H1 (cell line): ENCODE measurements around the gene SPOCK2. TPM values are rescaled to one million over a fixed set of nuclear protein-coding genes. Genes with fewer than 3 reads are reported as not detected.

Experiments
- ASH2L ChIP-seq: fragments of 200-600, 300-600 bp; sonication (generic); IDR thresholded peaks from one replicate; pipeline ENCODE4 v1.7.1; 2017; ENCODE audit warnings: low read length
- CHD1 ChIP-seq: IDR thresholded peaks from 2 replicates; pipeline ENCODE4 v1.6.1; 2012; ENCODE audit warnings: low read depth, low read length, improper control_type of control experiment
- JUND ChIP-seq: IDR thresholded peaks from 2 replicates; pipeline ENCODE4 v1.6.1; 2011; ENCODE audit warnings: mild to moderate bottlenecking, improper control_type of control experiment, low read length
- POLR2A ChIP-seq, 2 experiments: IDR thresholded peaks; 1 replicate in 1 of 2; 2 replicates in 1 of 2; pipeline ENCODE4 v1.6.1; 2011; ENCODE audit warnings: low read depth in 2 of 2, low read length in 2 of 2, mild to moderate bottlenecking in 2 of 2; ENCODE audit errors: control extremely low read depth in 1 of 2
- RBBP5 ChIP-seq: IDR thresholded peaks from 2 replicates; pipeline ENCODE4 v1.7.1; 2012; ENCODE audit warnings: low read depth, mild to moderate bottlenecking, inconsistent platforms, low read length, moderate library complexity, borderline replicate concordance
- SP4 ChIP-seq: IDR thresholded peaks from 2 replicates; pipeline ENCODE4 v1.6.1; 2012; ENCODE audit warnings: low read length, inconsistent platforms
- SUZ12 ChIP-seq: fragments of 200-600 bp; sonication (generic); IDR thresholded peaks from 2 replicates; pipeline ENCODE4 v1.6.1; 2012; ENCODE audit warnings: mild to moderate bottlenecking, inconsistent platforms, low read length, moderate library complexity, mixed read lengths
- TBP ChIP-seq: IDR thresholded peaks from 2 replicates; pipeline ENCODE4 v1.6.1; 2011; ENCODE audit warnings: low read depth, low read length, improper control_type of control experiment
- polyA plus RNA-seq, 7 experiments: library from polyadenylated mRNA; depleted of rRNA in 3 of 7; stranded (reverse) in 5 of 7; unstranded in 2 of 7; fragments of >200 nt in 5 of 7; fragments of 200-250 nt in 2 of 7; gene quantifications; 1 replicate in 5 of 7; 2 replicates in 1 of 7; 4 replicates in 1 of 7; pipeline versions ENCODE4 v1.2.1 to v1.2.3, GENCODE V29; 2011 to 2013; ENCODE audit warnings: missing spikeins in 2 of 7, mixed read lengths in 2 of 7
- total RNA-seq: library from RNA; stranded (reverse); fragmentation: NEBNext Ultra II Directional; extraction: Animal tissue kit (Norgen Biotek cat#: 25700); gene quantifications from 2 replicates; pipeline ENCODE4 v1.2.1, GENCODE V29; 2021

The SPOCK2 gene
- total and polyA plus RNA-seq, 2 of the 8 experiments (the other 6 are each of a cell fraction or from before 2014, with no cell fraction given) = 1.5 to 1.9 TPM

DNA sequence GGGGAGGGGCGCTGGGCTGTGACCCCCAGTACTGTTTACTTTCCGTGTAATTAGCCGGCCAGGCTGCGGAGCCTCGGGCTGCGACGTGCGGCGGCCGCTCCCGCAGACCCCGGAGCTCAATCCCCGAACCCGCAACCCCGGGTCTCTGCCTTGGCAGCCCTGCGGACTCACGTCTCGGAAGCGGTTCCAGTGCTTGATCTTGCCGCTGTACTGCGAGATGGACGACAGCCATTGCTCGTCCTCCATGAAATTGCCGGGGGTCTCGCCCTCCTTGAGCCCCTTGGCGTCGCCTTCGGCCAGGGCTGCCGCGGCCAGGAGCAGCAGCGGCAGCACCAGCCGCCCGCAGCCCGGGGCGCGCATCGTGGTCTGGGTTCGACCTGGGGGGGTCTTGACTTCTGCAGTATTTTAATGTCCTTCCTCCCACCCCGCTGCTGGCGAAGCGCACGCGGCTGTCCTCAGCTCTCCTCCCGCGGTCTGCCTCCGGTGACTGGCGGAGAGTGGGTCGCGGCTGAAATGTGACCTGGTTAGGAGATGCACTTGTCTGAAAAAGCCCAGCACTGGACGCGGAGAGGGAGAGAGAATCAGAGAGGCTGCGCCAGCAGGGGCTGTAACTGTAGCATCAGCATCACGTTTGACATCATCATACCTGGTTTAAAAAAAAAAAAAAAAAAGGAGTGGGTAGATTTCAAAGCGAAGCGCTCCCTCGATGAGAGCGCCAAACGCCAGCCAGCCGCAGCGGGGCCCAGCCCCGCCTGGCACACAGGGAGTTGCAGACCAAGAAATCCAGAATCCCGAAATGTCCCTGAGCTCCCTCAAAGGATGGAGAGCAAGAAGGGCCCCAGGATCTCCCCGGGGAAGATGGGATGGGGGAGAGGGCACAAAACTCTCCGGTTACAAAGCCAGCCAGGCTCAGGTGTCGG is at the start of gene SPOCK2 (continued):
- TF ChIP-seq SUZ12 = peak; percentile 94
- no peak for TF ChIP-seq POLR2A (IDR thresholded peaks at IDR 0.05; ENCODE audit: control extremely low read depth in 1 of 2, low read depth in 2 of 2, low read length in 2 of 2)
- no peak for TF ChIP-seq JUND
- no peak for TF ChIP-seq ASH2L
- TF ChIP-seq CHD1 = no peak
- no peak for TF ChIP-seq TBP
- 0 out of 2 replicates have a peak, but pooled peaks have one; percentile 52 for TF ChIP-seq RBBP5
- no peak for TF ChIP-seq SP4
- TF ChIP-seq, all 59 proteins: peak for 6
